ENCODE data around the gene LARP4B.

GRCh38 chr10:958856-959255 is 27.4 kb upstream of the LARP4B start:
- TF ChIP-seq, protein P1, sequence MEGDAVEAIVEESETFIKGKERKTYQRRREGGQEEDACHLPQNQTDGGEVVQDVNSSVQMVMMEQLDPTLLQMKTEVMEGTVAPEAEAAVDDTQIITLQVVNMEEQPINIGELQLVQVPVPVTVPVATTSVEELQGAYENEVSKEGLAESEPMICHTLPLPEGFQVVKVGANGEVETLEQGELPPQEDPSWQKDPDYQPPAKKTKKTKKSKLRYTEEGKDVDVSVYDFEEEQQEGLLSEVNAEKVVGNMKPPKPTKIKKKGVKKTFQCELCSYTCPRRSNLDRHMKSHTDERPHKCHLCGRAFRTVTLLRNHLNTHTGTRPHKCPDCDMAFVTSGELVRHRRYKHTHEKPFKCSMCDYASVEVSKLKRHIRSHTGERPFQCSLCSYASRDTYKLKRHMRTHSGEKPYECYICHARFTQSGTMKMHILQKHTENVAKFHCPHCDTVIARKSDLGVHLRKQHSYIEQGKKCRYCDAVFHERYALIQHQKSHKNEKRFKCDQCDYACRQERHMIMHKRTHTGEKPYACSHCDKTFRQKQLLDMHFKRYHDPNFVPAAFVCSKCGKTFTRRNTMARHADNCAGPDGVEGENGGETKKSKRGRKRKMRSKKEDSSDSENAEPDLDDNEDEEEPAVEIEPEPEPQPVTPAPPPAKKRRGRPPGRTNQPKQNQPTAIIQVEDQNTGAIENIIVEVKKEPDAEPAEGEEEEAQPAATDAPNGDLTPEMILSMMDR (IDR thresholded peaks at IDR 0.05; ENCODE audit: low read depth, low read length, poor library complexity, severe bottlenecking): no peak
- no peak for TF ChIP-seq EZH2phosphoT487 (IDR thresholded peaks at IDR 0.05; ENCODE audit: borderline replicate concordance, low read length)

All from DOHH2 (cell line).